KMS-11 (cell line): ENCODE measurements around the gene FLACC1.

ENCODE experiments used
- H2AFZ ChIP-seq: fragments of 200-600 bp; sonication (generic); 2 replicates; pipeline ENCODE4 v1.6.1; 2016; ENCODE audit warnings: antibody characterized with exemption, mixed run types, low read depth
- H3K27ac ChIP-seq: fragments of 200-600 bp; sonication (generic); 2 replicates; pipeline ENCODE4 v1.6.1; 2016; ENCODE audit warnings: mild to moderate bottlenecking, mixed run types
- H3K27me3 ChIP-seq: fragments of 200-600 bp; sonication (generic); 2 replicates; pipeline ENCODE4 v1.6.1; 2017; ENCODE audit warnings: mild to moderate bottlenecking, low read depth, mixed run types, moderate library complexity; ENCODE audit not compliant: insufficient read depth
- H3K36me3 ChIP-seq: fragments of 200-600 bp; sonication (generic); 2 replicates; pipeline ENCODE4 v1.6.1; 2017; ENCODE audit warnings: mild to moderate bottlenecking, mixed run types; ENCODE audit not compliant: insufficient read depth
- H3K4me1 ChIP-seq: fragments of 200-600 bp; sonication (generic); 2 replicates; pipeline ENCODE4 v1.6.1; 2016; ENCODE audit warnings: mild to moderate bottlenecking, low read depth, mixed run types; ENCODE audit not compliant: poor library complexity, severe bottlenecking
- H3K4me2 ChIP-seq: fragments of 200-600 bp; sonication (generic); 2 replicates; pipeline ENCODE4 v1.7.0; 2016; ENCODE audit warnings: mild to moderate bottlenecking, mixed run types
- H3K4me3 ChIP-seq: fragments of 200-600 bp; sonication (generic); IDR thresholded peaks from 2 replicates; pipeline ENCODE4 v1.6.1; 2017; ENCODE audit warnings: low read depth, low read length, mixed read lengths; ENCODE audit not compliant: insufficient read depth
- H3K79me2 ChIP-seq: fragments of 200-600 bp; sonication (generic); 2 replicates; pipeline ENCODE4 v1.6.1; 2016; ENCODE audit warnings: low read depth, mixed run types; ENCODE audit not compliant: insufficient read depth
- H3K9ac ChIP-seq: fragments of 200-600 bp; sonication (generic); 2 replicates; pipeline ENCODE4 v1.6.1; 2016; ENCODE audit warnings: mild to moderate bottlenecking, mixed run types
- H4K20me1 ChIP-seq: fragments of 200-600 bp; sonication (generic); 2 replicates; pipeline ENCODE4 v1.6.1; 2016; ENCODE audit warnings: mild to moderate bottlenecking, mixed run types; ENCODE audit not compliant: insufficient read depth
- CTCF ChIP-seq: fragments of 200-600 bp; sonication (generic); conservative IDR thresholded peaks from 2 replicates; pipeline ENCODE4 v1.6.1; 2017; ENCODE audit warnings: low read depth, mild to moderate bottlenecking, antibody characterized with exemption, low read length, moderate library complexity, mixed read lengths

Gene FLACC1

DNA sequence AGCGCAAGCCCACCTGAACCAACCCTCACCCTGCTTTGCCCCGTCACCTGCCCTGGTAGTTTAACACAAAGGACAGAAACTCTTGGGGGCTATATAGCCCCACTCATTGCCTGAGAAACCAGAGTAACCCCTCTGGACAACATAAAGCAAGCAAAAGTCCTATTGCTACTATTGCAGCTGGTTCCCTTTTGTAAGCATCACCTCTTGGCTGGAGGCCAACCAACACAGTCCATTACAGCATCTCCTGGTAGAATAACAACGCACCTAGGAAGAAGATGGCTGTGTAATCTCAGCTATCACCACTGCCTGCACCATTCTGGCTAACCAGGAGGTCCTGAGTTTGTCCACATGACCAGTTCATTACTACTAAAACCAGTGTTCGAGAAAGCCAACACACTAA lies 36.4 kb downstream of the FLACC1 start:
- no peaks in the 10 kb centered on the region for H4K20me1 ChIP-seq
- H3K4me2 ChIP-seq: no peak overlapping the region
- no peak overlapping the region for H3K4me3 ChIP-seq
- H3K79me2 ChIP-seq: no peaks in the 10 kb centered on the region
- no peaks in the 10 kb centered on the region for H3K4me1 ChIP-seq
- no peak overlapping the region for H3K9ac ChIP-seq
- no peak for TF ChIP-seq CTCF
- no peaks in the 10 kb centered on the region for H3K36me3 ChIP-seq
- H3K27ac ChIP-seq: no peak overlapping the region
- no peak overlapping the region for H2AFZ ChIP-seq
- H3K27me3 ChIP-seq: no peaks in the 10 kb centered on the region

DNA sequence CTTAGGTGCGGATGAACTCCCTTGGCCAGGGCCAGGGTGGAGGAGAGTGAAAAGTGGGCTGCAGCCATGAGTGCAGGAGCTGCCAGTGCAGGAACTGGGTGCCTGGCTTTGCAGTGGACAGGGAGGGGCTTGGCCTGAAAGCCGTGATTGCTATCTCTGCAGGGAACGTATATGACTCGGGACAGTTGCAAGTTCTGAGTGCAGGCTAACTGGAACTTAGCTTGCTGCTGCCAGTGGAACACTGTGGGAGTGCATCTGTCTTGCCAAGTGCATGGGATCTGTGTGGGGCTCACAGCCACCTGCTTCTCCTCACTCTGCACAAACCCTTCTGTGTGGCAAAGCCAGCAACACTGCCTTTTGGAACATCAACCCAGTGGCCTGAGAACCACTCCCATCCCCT lies 36.9 kb downstream of the FLACC1 start:
- Histone ChIP-seq H3K4me1 (no peaks in the 10 kb centered on the region), H2AFZ (no peak overlapping the region), H3K27me3 (no peaks in the 10 kb centered on the region), H4K20me1 (no peaks in the 10 kb centered on the region), H3K9ac (no peak overlapping the region), H3K4me3 (no peak overlapping the region), H3K27ac (no peak overlapping the region), H3K4me2 (no peak overlapping the region), H3K36me3 (no peaks in the 10 kb centered on the region), H3K79me2 (no peaks in the 10 kb centered on the region)
- no peak for TF ChIP-seq CTCF

GRCh38 chr2:201319511-201319910 lies 37.6 kb downstream of the FLACC1 start:
- Histone ChIP-seq H3K4me2 (no peak overlapping the region), H3K36me3 (no peaks in the 10 kb centered on the region), H3K4me3 (no peak overlapping the region), H2AFZ (no peak overlapping the region), H3K4me1 (no peaks in the 10 kb centered on the region), H3K27me3 (no peaks in the 10 kb centered on the region), H4K20me1 (no peaks in the 10 kb centered on the region), H3K27ac (no peak overlapping the region), H3K79me2 (no peaks in the 10 kb centered on the region), H3K9ac (no peak overlapping the region)
- no peak for TF ChIP-seq CTCF

DNA sequence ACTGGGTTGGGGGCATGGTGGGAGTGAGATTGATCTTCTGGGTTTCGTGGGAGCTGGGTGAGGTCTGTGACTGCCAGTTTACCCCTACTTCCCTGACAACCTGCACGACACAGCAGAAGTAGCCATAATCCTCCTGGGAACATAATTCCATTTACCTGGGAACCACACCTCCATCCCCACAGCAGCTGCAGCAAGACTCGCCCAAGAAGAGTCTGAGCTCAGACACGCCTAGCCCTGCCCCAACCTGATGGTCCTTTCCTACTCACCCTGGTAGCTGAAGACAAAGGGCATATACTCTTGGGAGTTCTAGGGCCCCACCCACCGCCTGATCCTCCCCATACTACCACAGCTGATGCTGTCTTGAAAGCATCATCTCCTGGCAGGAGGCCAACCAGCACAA lies 43.8 kb downstream of the FLACC1 start:
- Histone ChIP-seq H3K79me2 (no peaks in the 10 kb centered on the region), H3K36me3 (no peaks in the 10 kb centered on the region), H3K9ac (no peak overlapping the region), H3K4me1 (no peaks in the 10 kb centered on the region), H3K27me3 (no peaks in the 10 kb centered on the region), H3K4me2 (no peak overlapping the region), H4K20me1 (no peaks in the 10 kb centered on the region), H3K4me3 (no peak overlapping the region), H2AFZ (no peak overlapping the region), H3K27ac (no peak overlapping the region)
- no peak for TF ChIP-seq CTCF

- H3K4me1 ChIP-seq: no peaks in the 10 kb centered on the region
- no peak overlapping the region for H3K4me3 ChIP-seq
- no peaks in the 10 kb centered on the region for H4K20me1 ChIP-seq
- H2AFZ ChIP-seq: no peak overlapping the region
- H3K79me2 ChIP-seq: no peaks in the 10 kb centered on the region
- H3K4me2 ChIP-seq: no peak overlapping the region
- TF ChIP-seq CTCF: no peak
- H3K9ac ChIP-seq: no peak overlapping the region
- no peak overlapping the region for H3K27ac ChIP-seq
- H3K27me3 ChIP-seq: no peaks in the 10 kb centered on the region
- H3K36me3 ChIP-seq: no peaks in the 10 kb centered on the region
These were observed 48.2 kb downstream of the FLACC1 start for GRCh38 chr2:201308914-201309313.
